NCI-H524 (cell line): ENCODE measurements around the gene NDNF.

ENCODE experiments used
- DNase-seq, 2 experiments: peaks; one replicate each; lab custom pipeline; 2025; lab: John Stamatoyannopoulos, UW

NDNF gene

DNA sequence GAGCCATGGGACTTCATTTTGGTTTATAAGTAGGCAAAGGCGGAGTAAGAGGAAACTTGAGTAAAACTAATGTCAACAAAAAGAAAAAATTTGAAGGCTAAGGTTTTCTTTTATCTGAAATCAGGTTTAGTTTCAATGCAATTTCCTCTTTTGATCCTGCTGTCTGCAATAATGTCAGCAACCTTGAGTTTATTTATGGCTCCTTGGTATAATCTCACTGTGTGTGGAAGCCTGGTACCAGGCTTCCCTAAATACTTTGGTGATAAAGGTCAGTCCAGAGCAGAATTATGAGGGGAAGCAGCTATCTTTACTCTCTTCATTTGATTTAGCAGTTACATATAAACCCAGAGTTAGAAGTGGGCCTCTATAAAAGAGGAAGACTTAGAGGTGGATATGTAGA is 57.8 kb downstream of the NDNF start:
- no peak for DNase-seq

DNA sequence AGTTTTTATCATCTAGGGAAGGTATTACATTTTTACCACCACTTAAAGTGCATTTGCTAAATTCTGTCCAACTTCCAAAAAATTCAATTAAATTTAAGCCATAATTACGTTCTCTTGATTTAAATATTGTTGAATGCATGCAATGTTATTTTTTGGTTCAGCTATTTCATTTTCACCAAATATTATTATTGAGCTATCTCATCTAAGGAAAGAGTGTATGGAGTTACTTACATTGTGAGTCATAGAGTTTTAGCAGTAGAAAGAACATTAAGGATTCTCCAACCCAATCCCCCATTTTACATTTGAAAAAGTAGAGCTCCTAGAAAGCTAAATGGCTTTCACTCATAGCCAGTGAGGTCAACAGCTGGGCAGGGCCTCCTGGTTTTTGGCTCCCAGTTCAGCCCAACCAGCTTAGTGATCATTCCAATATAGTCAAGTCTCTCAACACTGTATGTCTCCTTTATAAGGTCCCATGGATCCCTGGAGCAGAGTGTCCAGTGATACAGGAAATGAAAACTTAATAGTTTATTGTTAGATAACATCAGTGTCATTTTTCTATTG is 60.5 kb downstream of the NDNF start:
- DNase-seq, result no peak

DNA sequence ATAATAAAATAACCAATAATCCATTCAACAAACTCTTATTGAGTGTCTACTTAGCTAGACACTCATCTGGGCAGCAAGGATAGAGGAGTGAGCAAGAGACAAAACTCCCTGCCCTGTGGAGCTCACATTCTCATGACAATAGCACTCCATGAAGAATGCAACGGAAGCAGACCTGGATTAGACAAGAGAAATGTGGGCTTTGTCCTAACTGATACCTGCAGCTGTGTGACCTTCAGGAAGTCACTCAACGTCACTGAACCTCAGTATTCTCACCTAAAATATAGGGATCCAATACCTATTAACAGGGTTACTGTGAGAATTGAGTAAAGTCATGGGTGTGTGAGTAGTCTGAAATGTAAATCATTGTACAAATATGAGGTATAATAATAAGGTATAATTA is 61.2 kb downstream of the NDNF start:
- no peak for DNase-seq

DNA sequence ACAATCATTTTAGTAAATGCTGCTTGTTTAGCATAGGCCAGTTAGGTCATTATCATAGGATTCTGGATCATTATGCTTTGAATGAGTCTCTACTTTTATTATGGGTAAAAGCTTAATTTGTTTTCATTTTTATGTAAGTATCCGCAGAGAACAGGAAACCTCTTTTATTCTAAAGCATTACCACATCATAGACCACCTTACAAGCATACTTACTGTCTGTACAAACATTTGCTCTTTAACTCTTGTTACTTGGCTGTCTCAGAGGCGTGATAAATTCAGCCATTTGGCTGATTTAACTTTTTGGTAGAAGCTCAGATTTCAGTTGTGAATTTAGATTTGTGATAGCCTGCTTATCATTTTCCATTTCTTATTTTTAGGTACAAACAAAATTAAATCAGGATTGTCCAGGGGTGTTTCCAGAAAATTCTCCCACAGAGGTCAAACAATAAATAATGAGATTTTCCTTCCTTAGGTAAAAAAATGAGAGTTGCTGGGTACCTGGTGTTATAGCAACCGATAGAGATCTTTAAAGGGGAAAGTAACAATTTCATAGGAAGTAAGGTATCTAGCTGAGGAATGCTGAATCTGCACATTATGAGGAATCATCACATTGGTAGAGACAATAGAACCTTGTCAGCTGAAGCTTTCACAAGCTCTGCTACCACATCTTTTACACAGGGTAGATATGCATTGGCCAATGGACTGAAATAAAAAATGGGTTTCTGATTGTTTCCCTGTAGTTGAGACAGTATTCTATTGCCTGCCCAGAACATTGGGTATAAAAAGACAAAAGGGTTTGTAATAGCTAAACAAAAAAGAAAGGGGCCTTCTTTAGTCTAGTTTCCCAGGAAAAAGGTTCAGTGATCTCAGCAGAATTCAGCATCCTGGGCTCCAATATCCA is 62.5 kb downstream of the NDNF start:
- DNase-seq, result no peak

DNA sequence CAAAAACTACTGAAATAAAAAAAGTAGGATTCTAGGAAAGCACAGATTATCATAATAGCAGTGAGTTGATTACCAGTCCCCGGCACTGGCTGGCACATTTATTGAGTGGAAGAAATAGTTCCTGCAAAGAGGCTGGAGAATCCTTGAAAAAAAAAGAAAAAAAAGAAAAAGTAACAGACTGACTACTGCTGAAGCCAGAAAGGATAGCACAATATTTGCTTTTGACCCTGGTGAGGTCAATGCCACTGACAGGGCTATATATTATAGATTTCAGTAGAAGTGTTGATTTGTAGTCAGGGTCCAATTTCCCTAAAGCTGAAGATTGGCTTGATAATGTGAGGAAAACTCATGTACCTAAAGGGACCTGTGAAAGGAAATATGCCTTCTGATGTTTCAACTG is 64.7 kb downstream of the NDNF start:
- DNase-seq, result no peak

DNA sequence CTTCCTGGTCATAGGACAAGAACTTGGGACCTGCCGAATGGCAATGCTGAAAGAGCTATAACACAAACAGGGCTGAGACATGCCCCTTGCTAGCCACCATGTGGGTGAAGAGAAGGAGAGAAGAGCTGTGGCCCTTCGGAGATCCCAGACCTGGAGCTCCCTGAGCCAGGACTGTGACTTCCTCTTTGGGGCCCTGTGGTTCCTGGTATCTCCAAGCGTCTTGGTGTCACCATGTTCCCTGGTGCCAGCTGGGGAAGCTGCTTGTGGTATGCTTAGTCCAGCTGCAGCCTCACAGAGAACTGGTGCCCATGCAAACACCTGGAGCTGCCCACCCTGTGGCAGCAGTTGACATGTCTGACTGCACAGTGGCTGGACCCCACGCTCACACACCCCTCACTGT is 68.5 kb downstream of the NDNF start:
- DNase-seq, result no peak

DNA sequence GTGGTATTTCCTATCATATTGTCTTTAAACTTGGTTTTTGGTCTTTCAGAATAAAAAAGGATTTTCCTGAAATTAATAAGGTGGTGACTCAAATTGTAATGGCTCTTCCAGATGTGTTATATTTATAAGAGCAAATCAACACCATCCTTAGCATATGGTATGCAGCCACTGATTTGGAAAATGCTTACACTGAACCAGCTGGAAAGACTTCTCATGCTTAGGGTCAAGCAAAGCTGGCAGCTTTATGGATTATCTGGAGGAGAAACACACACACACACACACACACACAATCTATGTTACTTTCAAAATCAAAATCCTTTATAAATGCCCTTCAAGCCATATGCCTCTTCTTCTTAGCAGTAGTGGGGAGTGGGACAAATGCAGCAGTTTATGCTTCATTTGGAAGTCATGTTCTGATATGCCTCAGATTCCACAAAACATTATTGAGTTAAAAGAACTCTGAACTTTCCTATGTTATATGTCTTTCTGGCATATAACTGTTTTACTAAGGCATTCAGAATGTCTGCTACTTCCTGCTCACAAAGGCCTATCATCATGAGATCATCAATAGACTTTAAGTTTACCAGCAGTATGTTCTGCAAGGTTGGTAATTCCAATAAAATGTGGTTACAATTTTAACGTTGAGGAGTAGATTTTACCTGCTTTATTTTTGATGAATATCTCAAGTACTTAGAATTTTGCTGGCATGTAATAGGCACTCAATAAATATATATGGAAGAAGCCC is 76.9 kb downstream of the NDNF start:
- DNase-seq, result peak in 1 of 2 experiments; percentile 50

DNA sequence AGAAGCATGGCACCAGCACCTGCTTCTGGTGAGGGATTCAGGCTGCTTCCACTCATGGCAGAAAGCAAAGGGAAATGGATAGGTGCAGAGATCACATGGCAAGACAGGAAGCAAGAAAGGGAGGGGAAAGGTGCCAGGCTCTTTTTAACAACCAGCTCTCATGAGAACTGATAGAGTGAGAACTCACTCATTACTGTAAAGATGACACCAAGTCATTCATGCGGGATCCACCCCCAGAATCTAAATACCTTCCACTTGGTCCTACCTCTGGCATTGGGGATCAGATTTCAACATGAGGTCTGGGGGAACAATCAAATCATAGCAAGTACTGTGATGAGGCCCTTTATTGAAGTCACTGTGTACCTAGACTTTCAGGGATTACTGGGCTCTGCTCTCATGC is 77.8 kb downstream of the NDNF start:
- peak in 1 of 2 experiments; percentile 28 for DNase-seq

DNA sequence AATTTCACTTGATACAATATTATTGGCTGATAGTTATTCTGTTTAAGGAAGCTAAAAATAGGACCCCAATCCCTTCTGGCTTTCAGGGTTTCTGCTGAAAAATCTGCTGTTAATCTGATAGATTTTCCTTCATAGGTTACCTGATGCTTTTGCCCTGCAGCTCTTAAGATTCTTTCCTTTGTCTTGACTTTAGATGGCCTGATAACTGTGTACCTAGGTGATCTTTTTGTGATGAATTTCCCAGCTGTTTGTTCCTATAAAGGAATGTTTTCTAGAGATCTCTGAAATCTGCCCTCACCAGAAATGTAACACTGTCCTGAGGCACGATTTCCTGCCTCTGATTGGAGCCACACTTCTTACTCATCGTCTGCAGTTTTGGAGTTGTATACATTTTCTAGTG is 80.5 kb downstream of the NDNF start:
- DNase-seq, result no peak

DNA sequence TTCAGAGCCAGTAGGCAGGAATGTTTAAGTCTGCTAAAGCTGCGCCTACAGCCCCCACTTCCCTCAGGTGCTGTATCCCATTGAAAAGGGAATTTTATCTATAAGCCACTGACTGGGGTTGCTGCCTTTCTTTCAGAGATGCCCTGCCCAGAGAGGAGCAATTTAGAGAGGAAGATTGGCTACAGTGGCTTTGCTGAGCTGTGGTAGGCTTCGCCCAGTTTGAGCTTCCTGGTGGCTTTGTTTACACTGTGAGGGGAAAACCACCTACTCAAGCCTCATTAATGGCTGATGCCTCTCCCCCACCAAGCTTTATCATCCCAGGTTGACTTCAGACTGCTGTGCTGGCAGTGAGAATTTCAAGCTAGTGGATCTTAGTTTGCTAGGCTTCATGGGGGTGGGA is 82.1 kb downstream of the NDNF start:
- no peak for DNase-seq
